GM12801 (cell line): ENCODE data around the gene ETV6.

Experiments used
- TF ChIP-seq, protein P1 (sequence below): IDR thresholded peaks from one replicate; pipeline ENCODE4 v1.5.1; 2011; ENCODE audit warnings: control low read depth; ENCODE audit not compliant: insufficient read length; ENCODE audit errors: extremely low read depth

ETV6 gene

GRCh38 chr12:11763760-11764520, 114.5 kb downstream of the ETV6 start:
- TF ChIP-seq, protein P1, sequence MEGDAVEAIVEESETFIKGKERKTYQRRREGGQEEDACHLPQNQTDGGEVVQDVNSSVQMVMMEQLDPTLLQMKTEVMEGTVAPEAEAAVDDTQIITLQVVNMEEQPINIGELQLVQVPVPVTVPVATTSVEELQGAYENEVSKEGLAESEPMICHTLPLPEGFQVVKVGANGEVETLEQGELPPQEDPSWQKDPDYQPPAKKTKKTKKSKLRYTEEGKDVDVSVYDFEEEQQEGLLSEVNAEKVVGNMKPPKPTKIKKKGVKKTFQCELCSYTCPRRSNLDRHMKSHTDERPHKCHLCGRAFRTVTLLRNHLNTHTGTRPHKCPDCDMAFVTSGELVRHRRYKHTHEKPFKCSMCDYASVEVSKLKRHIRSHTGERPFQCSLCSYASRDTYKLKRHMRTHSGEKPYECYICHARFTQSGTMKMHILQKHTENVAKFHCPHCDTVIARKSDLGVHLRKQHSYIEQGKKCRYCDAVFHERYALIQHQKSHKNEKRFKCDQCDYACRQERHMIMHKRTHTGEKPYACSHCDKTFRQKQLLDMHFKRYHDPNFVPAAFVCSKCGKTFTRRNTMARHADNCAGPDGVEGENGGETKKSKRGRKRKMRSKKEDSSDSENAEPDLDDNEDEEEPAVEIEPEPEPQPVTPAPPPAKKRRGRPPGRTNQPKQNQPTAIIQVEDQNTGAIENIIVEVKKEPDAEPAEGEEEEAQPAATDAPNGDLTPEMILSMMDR = no peak

GRCh38 chr12:11764837-11765236, 115.4 kb downstream of the ETV6 start:
- TF ChIP-seq, protein P1 = no peak

DNA sequence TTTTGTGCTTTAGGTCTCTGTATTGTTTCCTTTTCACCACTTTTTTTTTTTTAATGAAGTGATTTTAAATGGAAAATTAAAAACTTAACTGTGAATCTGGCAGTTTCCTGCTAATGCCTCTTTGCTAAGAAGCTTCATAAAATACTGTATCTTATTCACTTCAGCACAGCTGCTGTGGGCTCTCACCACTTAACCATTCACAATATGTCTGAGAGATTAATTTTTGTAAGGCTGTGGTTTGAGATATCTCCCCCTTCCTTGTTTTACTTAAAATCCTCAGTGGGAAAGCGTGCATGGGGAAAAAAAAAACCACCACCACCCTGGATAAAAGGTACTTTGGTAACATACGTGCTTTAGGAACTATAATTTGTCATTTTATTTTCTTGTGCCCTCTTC, 115.9 kb downstream of the ETV6 start:
- TF ChIP-seq, protein P1 = no peak

GRCh38 chr12:11765817-11766794, 116.6 kb downstream of the ETV6 start:
- TF ChIP-seq, protein P1 = no peak

- TF ChIP-seq, protein P1 = no peak
Measured at GRCh38 chr12:11767029-11767724, 117.7 kb downstream of the ETV6 start.

DNA sequence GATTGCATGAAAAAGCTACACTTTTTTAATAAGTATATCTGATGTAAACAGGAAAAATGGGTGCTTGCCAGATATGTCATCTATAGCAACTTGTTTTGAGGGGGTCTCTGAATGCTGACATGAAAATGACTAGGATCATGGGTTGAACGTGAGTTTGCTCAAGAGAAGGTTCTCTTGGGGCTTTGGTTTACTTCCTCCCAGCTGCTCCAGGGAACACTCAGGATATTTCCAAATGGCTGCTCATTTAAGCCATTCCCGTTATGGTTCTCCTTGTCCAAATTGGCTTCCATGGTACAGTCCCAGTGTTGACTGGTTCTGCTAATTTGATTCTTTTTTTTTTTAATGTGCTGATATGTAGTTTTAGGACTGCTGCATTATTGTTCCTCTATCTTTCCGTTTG, 118.3 kb downstream of the ETV6 start:
- TF ChIP-seq, protein P1 = no peak
